ENCODE results near the gene RAD51B. TPM values are rescaled to one million over a fixed set of nuclear protein-coding genes. Genes with fewer than 3 reads are reported as not detected.
"Not testable (repeated sequence)": the region's sequence is repeated elsewhere in the genome, so short reads cannot be mapped to it uniquely, and the experiment has no call there.

The RAD51B gene
- total RNA-seq, 1 experiment from 2014 or later = 14.2 TPM

DNA sequence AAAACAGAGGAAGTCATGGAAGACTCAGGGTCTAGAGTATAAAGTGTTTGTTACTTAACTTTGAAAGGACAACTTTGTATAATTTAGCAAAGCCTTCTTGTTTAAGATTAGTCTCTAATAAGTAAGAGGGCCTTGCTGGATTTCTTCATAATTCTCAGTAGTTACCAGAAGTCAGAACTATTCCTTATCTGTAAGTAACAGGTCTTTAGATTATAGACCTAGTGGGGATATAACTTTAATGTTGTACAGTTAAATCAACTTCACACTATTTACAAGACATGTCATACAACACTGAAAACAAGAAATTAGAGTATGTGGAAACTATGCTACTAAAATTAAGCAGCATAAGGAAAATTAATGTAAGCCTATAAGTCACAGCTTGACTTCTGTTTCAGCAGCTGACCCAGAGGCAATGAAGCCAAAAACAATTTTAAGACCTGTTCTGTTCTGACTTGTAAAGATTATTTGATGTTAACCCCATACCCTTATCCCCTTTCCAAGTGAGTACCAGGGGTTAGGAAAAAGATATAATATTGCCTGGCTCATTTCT is 398.3 kb downstream of the RAD51B start:
- ATAC-seq (no peak), DNase-seq (ENCODE audit: low spot score) (no peak)
- no peak overlapping the region for H3K27ac Mint-ChIP-seq
- H3K27me3 Mint-ChIP-seq (ENCODE audit: low read depth) = no peaks in the 10 kb centered on the region
- TF ChIP-seq, protein P1, sequence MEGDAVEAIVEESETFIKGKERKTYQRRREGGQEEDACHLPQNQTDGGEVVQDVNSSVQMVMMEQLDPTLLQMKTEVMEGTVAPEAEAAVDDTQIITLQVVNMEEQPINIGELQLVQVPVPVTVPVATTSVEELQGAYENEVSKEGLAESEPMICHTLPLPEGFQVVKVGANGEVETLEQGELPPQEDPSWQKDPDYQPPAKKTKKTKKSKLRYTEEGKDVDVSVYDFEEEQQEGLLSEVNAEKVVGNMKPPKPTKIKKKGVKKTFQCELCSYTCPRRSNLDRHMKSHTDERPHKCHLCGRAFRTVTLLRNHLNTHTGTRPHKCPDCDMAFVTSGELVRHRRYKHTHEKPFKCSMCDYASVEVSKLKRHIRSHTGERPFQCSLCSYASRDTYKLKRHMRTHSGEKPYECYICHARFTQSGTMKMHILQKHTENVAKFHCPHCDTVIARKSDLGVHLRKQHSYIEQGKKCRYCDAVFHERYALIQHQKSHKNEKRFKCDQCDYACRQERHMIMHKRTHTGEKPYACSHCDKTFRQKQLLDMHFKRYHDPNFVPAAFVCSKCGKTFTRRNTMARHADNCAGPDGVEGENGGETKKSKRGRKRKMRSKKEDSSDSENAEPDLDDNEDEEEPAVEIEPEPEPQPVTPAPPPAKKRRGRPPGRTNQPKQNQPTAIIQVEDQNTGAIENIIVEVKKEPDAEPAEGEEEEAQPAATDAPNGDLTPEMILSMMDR (IDR thresholded peaks at IDR 0.05) = no peak
- TF ChIP-seq IRF2 (CRISPR knock-in tag; IDR thresholded peaks at IDR 0.05; ENCODE audit: borderline replicate concordance, low read depth) (no peak), ZNF281 (CRISPR knock-in tag; IDR thresholded peaks at IDR 0.05) (no peak), JUN (CRISPR knock-in tag; IDR thresholded peaks at IDR 0.05) (no peak), CREB1 (CRISPR knock-in tag; IDR thresholded peaks at IDR 0.05) (no peak), MLX (CRISPR knock-in tag; IDR thresholded peaks at IDR 0.05) (no peak)
- TF ChIP-seq, protein P2, sequence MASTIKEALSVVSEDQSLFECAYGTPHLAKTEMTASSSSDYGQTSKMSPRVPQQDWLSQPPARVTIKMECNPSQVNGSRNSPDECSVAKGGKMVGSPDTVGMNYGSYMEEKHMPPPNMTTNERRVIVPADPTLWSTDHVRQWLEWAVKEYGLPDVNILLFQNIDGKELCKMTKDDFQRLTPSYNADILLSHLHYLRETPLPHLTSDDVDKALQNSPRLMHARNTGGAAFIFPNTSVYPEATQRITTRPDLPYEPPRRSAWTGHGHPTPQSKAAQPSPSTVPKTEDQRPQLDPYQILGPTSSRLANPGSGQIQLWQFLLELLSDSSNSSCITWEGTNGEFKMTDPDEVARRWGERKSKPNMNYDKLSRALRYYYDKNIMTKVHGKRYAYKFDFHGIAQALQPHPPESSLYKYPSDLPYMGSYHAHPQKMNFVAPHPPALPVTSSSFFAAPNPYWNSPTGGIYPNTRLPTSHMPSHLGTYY (CRISPR knock-in tag; IDR thresholded peaks at IDR 0.05) = no peak
- H3K4me3 Mint-ChIP-seq = no peak overlapping the region
- peaks cover 15% of the 10 kb centered on the region for H3K9me3 Mint-ChIP-seq
- ChIA-PET CTCF (no interaction called here), POLR2A (no interaction called here)
- H3K4me1 Mint-ChIP-seq = peaks cover 11% of the 10 kb centered on the region
- no peaks in the 10 kb centered on the region for H3K36me3 Mint-ChIP-seq

DNA sequence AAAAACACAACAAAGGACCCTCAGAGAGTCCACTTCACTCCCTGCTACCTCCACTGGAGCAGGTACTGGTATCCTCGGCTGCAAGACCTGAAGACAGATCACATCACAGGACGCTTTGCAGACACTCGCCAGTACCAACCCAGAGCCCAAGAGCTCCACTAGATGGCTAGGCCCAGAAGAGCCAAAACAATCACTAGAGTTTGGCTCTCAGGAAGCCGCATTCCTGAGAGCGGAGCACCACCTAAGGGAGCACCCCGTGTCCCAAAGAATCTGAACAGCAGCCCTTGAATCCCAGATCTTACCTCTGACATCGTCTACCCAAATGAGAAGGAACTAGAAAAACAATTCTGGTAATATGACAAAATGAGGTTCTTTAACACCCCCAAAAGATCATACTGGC is 399.8 kb downstream of the RAD51B start:
- H3K27ac Mint-ChIP-seq = peak overlapping the region; percentile 4; the same call in 1 of the 2 replicates
- peaks cover 21% of the 10 kb centered on the region for H3K4me1 Mint-ChIP-seq
- H3K27me3 Mint-ChIP-seq (ENCODE audit: low read depth) = no peaks in the 10 kb centered on the region
- DNase-seq (ENCODE audit: low spot score) (peak; percentile 29), ATAC-seq (peak; percentile 94)
- H3K9me3 Mint-ChIP-seq = peaks cover 15% of the 10 kb centered on the region
- H3K4me3 Mint-ChIP-seq = no peak overlapping the region
- TF ChIP-seq ZNF263 (CRISPR knock-in tag; IDR thresholded peaks at IDR 0.05; ENCODE audit: low read depth) (peak; percentile 86), GABPB1 (CRISPR knock-in tag; IDR thresholded peaks at IDR 0.05) (no peak)
- POLR2A ChIA-PET = no interaction called here
- H3K36me3 Mint-ChIP-seq = no peaks in the 10 kb centered on the region
- CTCF ChIA-PET = interaction anchor here (0.6 to 1.1 kb wide), 5 partner anchors 13 to 625 kb away, joined by 3 to 4 read pairs (median 3); no protein-coding TSS in a partner anchor

DNA sequence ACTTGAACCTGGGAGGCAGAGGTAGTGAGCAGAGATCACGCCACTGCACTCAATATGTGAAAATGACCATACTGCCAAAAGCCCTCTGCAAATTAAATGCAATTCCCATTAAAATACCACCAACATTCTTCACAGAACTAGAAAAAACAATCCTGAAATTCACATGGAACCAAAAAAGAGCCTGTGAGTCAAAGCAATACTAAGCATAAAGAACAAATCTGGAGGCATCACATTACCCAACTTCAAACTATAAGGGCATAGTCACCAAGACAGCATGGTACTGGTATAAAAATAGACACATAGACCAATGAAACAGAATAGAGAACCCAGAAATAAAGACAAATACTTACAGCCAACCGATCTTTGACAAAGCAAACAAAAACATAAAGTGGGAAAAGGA is 401.5 kb downstream of the RAD51B start:
- peaks cover 15% of the 10 kb centered on the region for H3K9me3 Mint-ChIP-seq
- ATAC-seq; CTCF ChIA-PET; H3K4me3 Mint-ChIP-seq; H3K27me3 Mint-ChIP-seq (ENCODE audit: low read depth); H3K27ac Mint-ChIP-seq; POLR2A ChIA-PET; H3K36me3 Mint-ChIP-seq; DNase-seq (ENCODE audit: low spot score): not testable (repeated sequence)
- H3K4me1 Mint-ChIP-seq = peaks cover 21% of the 10 kb centered on the region

GRCh38 chr14:68222154-68222553 is 402.6 kb downstream of the RAD51B start:
- H3K27me3 Mint-ChIP-seq (ENCODE audit: low read depth) = no peaks in the 10 kb centered on the region
- no peak overlapping the region for H3K4me3 Mint-ChIP-seq
- peaks cover 19% of the 10 kb centered on the region for H3K9me3 Mint-ChIP-seq
- peaks cover 16% of the 10 kb centered on the region for H3K4me1 Mint-ChIP-seq
- H3K27ac Mint-ChIP-seq = no peak overlapping the region
- no peak for ATAC-seq
- POLR2A ChIA-PET = no interaction called here
- H3K36me3 Mint-ChIP-seq = peaks cover 3% of the 10 kb centered on the region; the same call in 1 of the 2 replicates
- no peak for DNase-seq (ENCODE audit: low spot score)
- CTCF ChIA-PET = no interaction called here
- TF ChIP-seq GABPB1 (CRISPR knock-in tag; IDR thresholded peaks at IDR 0.05) (no peak), ATF2 (CRISPR knock-in tag; IDR thresholded peaks at IDR 0.05; ENCODE audit: borderline replicate concordance, low read depth) (no peak), E2F1 (CRISPR knock-in tag; IDR thresholded peaks at IDR 0.05) (no peak), FOXK1 (CRISPR knock-in tag; IDR thresholded peaks at IDR 0.05) (no peak), FOXP4 (CRISPR knock-in tag; IDR thresholded peaks at IDR 0.05) (no peak), IRF2 (CRISPR knock-in tag; IDR thresholded peaks at IDR 0.05; ENCODE audit: borderline replicate concordance, low read depth) (no peak), RORB (CRISPR knock-in tag; IDR thresholded peaks at IDR 0.05) (no peak)
